Motor neuron (in vitro differentiated cells): ENCODE measurements around the gene KLC1. TPM values are rescaled to one million over a fixed set of nuclear protein-coding genes. Genes with fewer than 3 reads are reported as not detected.
A peak's percentile ranks its signal among the peaks of the same experiment; 100 is the strongest.

Experiments
- ATAC-seq, 8 experiments: fragments of 200-7000 bp; cut with Tn5 transposase; replicated peaks in 6 of 8; 2 replicates each; pipeline ENCODE4 v1.8.0; 2021; ENCODE audit warnings: mild to moderate bottlenecking in 8 of 8, moderate library complexity in 8 of 8
- H3K27ac ChIP-seq, 2 donors: fragments of 250-450 bp; sonication (Bioruptor Pico); 2 replicates each; pipeline ENCODE4 v1.9.0; 2021; ENCODE audit warnings: antibody characterized with exemption in 2 of 2, mild to moderate bottlenecking in 2 of 2, moderate library complexity in 1 of 2
- H3K4me1 ChIP-seq, 2 donors: fragments of 250-450 bp; sonication (Bioruptor Pico); replicated peaks in 1 of 2; 2 replicates each; pipeline ENCODE4 v1.6.1; 2021; ENCODE audit warnings: antibody characterized with exemption in 2 of 2, mild to moderate bottlenecking in 2 of 2, moderate library complexity in 1 of 2
- H3K4me3 ChIP-seq, 5 donors: fragments of 250-450 bp; sonication (Bioruptor Pico); 2 replicates each; pipeline ENCODE4 v1.9.0; 2021; ENCODE audit warnings: antibody characterized with exemption in 5 of 5, mild to moderate bottlenecking in 5 of 5, moderate library complexity in 4 of 5
- WGBS, 10 experiments: fragments of 450-650 bp; shearing (Covaris generic); methylation state at CpG; one replicate each; pipeline ENCODE4 v1.0.0; 2022; 5-methylcytosine and 5-hydroxymethylcytosine counted together
- in situ Hi-C, 9 experiments: fragments of 400-800 bp; cut with MboI; loops; one replicate each; pipeline ENCODE4 v1.15.0; 2021; ENCODE audit warnings: low sequenced_read_pairs in 9 of 9, low pct_unique_long_range_greater_than_20kb in 2 of 9; ENCODE audit not compliant: unreplicated experiment in 9 of 9
- total RNA-seq, 8 experiments: library from RNA; unstranded; fragments of 300-600 nt; gene quantifications; 2 replicates each; pipeline versions ENCODE4 v1.2.3 to v1.2.4, GENCODE V29; 2022

KLC1 gene
- total RNA-seq, 8 experiments from 2014 or later, result 88.3 to 298 (median 254) TPM

- Histone ChIP-seq H3K27ac (peak overlapping the region; percentile 60 to 71), H3K4me3 (peak overlapping the region; percentile 59 to 92 (median 68)), H3K4me1 (peaks cover 30% of the 10 kb centered on the region in 2 donors)
- WGBS, 10 experiments, result 3 to 20% methylated on average over 1 to 8 of the region's 72 CpGs; no CpG with 5 or more reads in 8 of the 10 experiments
- in situ Hi-C loops, result no loop called here
- peak; percentile 0 to 8 (median 2) for ATAC-seq
Measured at GRCh38 chr14:103716091-103716801, 87.2 kb downstream of the KLC1 start.

GRCh38 chr14:103716899-103717411 is 87.9 kb downstream of the KLC1 start:
- 22 to 84% (median 51%) methylated on average over 3 to 14 of the region's 17 CpGs; no CpG with 5 or more reads in 2 of the 10 experiments for WGBS, 10 experiments
- no peak for ATAC-seq
- in situ Hi-C loops, result no loop called here
- H3K27ac ChIP-seq, result no peak overlapping the region
- H3K4me1 ChIP-seq, result peaks cover 28 to 30% of the 10 kb centered on the region in 2 donors
- H3K4me3 ChIP-seq, result peak overlapping the region; percentile 59 to 92 (median 68)

GRCh38 chr14:103718572-103718971 is 89.6 kb downstream of the KLC1 start:
- peak overlapping the region in 1 of 2 donors; percentile 0 for H3K27ac ChIP-seq
- peak in 5 of 8 experiments; percentile 14 to 50 (median 42) for ATAC-seq
- H3K4me1 ChIP-seq, result peaks cover 28 to 30% of the 10 kb centered on the region in 2 donors
- peak overlapping the region in 4 of 5 donors; percentile 5 to 21 (median 19) for H3K4me3 ChIP-seq
- in situ Hi-C loops, result no loop called here
- 7 to 50% (median 24%) methylated on average over 1 to 10 of the region's 16 CpGs; no CpG with 5 or more reads in 4 of the 10 experiments for WGBS, 10 experiments

GRCh38 chr14:103719751-103720150 is 90.7 kb downstream of the KLC1 start:
- H3K27ac ChIP-seq, result no peak overlapping the region
- in situ Hi-C loops, result no loop called here
- H3K4me3 ChIP-seq, result no peak overlapping the region
- peaks cover 25 to 26% of the 10 kb centered on the region in 2 donors for H3K4me1 ChIP-seq
- WGBS, 10 experiments, result 70 to 100% (median 100%) methylated on average over 1 to 6 of the region's 8 CpGs; no CpG with 5 or more reads in 2 of the 10 experiments
- no peak for ATAC-seq

GRCh38 chr14:103721334-103722120 is 92.5 kb downstream of the KLC1 start:
- Histone ChIP-seq H3K4me1 (peaks cover 25 to 26% of the 10 kb centered on the region in 2 donors), H3K27ac (no peak overlapping the region), H3K4me3 (no peak overlapping the region)
- in situ Hi-C loops, result no loop called here
- WGBS, 10 experiments, result 42 to 100% (median 94%) methylated on average over 1 to 13 of the region's 26 CpGs; no CpG with 5 or more reads in 2 of the 10 experiments
- no peak for ATAC-seq

- no peak overlapping the region for H3K4me3 ChIP-seq
- ATAC-seq, result peak in 1 of 8 experiments; percentile 3
- WGBS, 10 experiments, result 90% methylated on average over 2 of the region's 7 CpGs; no CpG with 5 or more reads in 8 of the 10 experiments
- H3K4me1 ChIP-seq, result peaks cover 4% of the 10 kb centered on the region in 2 donors
- in situ Hi-C loops, result no loop called here
- H3K27ac ChIP-seq, result no peak overlapping the region
Measured at GRCh38 chr14:103723748-103724081, 94.7 kb downstream of the KLC1 start.

- ATAC-seq, result peak in 5 of 8 experiments; percentile 8 to 85 (median 24)
Measured at GRCh38 chr14:103724116-103724515, 95.1 kb downstream of the KLC1 start.

GRCh38 chr14:103725001-103725682 is 96.1 kb downstream of the KLC1 start:
- Histone ChIP-seq H3K4me1 (no peaks in the 10 kb centered on the region), H3K27ac (no peak overlapping the region), H3K4me3 (no peak overlapping the region)
- in situ Hi-C loops, result no loop called here
- 70 to 100% (median 100%) methylated on average over 1 to 6 of the region's 29 CpGs; no CpG with 5 or more reads in 3 of the 10 experiments for WGBS, 10 experiments
- no peak for ATAC-seq

More at GRCh38 chr14:103724116-103724515, 95.1 kb downstream of the KLC1 start:
- Histone ChIP-seq H3K27ac (no peak overlapping the region), H3K4me1 (peaks cover under 1% of the 10 kb centered on the region in 2 donors), H3K4me3 (no peak overlapping the region)
- in situ Hi-C loops, result no loop called here
- 80% methylated on average over 1 of the region's 20 CpGs; no CpG with 5 or more reads in 9 of the 10 experiments for WGBS, 10 experiments

- Histone ChIP-seq H3K4me1 (no peaks in the 10 kb centered on the region), H3K27ac (no peak overlapping the region), H3K4me3 (no peak overlapping the region)
- ATAC-seq, result no peak
- 94 to 100% (median 100%) methylated on average over 3 to 6 of the region's 16 CpGs; no CpG with 5 or more reads in 7 of the 10 experiments for WGBS, 10 experiments
- in situ Hi-C loops, result no loop called here
Measured at GRCh38 chr14:103725739-103726395, 96.9 kb downstream of the KLC1 start.

GRCh38 chr14:103726474-103726873 is 97.5 kb downstream of the KLC1 start:
- in situ Hi-C loops, result no loop called here
- no peaks in the 10 kb centered on the region for H3K4me1 ChIP-seq
- no peak overlapping the region for H3K4me3 ChIP-seq
- WGBS, 10 experiments, result 82 to 100% (median 98%) methylated on average over 1 to 13 of the region's 18 CpGs; no CpG with 5 or more reads in 5 of the 10 experiments
- no peak for ATAC-seq
- no peak overlapping the region for H3K27ac ChIP-seq

- H3K27ac ChIP-seq, result no peak overlapping the region
- H3K4me3 ChIP-seq, result no peak overlapping the region
- no peak for ATAC-seq
- H3K4me1 ChIP-seq, result no peaks in the 10 kb centered on the region
- in situ Hi-C loops, result no loop called here
- 90 to 91% methylated on average over 2 to 10 of the region's 53 CpGs; no CpG with 5 or more reads in 8 of the 10 experiments for WGBS, 10 experiments
Measured at GRCh38 chr14:103727313-103727980, 98.4 kb downstream of the KLC1 start.

GRCh38 chr14:103728141-103728540 is 99.1 kb downstream of the KLC1 start:
- Histone ChIP-seq H3K27ac (no peak overlapping the region), H3K4me3 (no peak overlapping the region), H3K4me1 (no peaks in the 10 kb centered on the region)
- in situ Hi-C loops, result no loop called here
- ATAC-seq, result no peak
- 80 to 100% (median 93%) methylated on average over 1 to 6 of the region's 19 CpGs; no CpG with 5 or more reads in 4 of the 10 experiments for WGBS, 10 experiments
